GM12873 (cell line): ENCODE measurements around the gene NFASC.

Source experiments
- TF ChIP-seq, protein P1 (sequence below): IDR thresholded peaks from 2 replicates; pipeline ENCODE4 v1.5.1; 2012; ENCODE audit warnings: low read depth, mild to moderate bottlenecking, moderate library complexity, low read length, control low read depth; ENCODE audit not compliant: insufficient read depth; ENCODE audit errors: missing control alignments

Gene NFASC

DNA sequence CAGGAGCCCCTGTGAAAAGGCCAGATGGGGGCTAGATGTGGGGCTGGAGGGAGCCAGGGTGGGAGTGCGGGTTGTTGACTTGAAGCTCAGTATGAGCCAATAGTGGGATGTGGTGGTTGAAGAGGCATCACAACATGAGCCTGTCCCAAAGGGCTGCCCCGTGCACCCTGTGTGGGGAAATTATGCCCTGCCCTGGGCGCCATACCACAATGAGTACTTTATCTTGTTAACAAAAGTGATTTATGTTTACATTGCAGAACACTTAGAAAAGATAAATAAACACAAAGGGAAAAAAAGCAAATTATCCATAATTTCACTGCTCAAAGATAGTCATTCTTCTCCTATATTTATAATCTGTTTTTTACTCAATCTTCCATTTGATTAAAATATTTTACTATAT lies 1.6 kb upstream of the NFASC start:
- TF ChIP-seq, protein P1, sequence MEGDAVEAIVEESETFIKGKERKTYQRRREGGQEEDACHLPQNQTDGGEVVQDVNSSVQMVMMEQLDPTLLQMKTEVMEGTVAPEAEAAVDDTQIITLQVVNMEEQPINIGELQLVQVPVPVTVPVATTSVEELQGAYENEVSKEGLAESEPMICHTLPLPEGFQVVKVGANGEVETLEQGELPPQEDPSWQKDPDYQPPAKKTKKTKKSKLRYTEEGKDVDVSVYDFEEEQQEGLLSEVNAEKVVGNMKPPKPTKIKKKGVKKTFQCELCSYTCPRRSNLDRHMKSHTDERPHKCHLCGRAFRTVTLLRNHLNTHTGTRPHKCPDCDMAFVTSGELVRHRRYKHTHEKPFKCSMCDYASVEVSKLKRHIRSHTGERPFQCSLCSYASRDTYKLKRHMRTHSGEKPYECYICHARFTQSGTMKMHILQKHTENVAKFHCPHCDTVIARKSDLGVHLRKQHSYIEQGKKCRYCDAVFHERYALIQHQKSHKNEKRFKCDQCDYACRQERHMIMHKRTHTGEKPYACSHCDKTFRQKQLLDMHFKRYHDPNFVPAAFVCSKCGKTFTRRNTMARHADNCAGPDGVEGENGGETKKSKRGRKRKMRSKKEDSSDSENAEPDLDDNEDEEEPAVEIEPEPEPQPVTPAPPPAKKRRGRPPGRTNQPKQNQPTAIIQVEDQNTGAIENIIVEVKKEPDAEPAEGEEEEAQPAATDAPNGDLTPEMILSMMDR: no peak

- TF ChIP-seq, protein P1: no peak
These were observed 859 bp downstream of the NFASC start for GRCh38 chr1:204871405-204872037.

DNA sequence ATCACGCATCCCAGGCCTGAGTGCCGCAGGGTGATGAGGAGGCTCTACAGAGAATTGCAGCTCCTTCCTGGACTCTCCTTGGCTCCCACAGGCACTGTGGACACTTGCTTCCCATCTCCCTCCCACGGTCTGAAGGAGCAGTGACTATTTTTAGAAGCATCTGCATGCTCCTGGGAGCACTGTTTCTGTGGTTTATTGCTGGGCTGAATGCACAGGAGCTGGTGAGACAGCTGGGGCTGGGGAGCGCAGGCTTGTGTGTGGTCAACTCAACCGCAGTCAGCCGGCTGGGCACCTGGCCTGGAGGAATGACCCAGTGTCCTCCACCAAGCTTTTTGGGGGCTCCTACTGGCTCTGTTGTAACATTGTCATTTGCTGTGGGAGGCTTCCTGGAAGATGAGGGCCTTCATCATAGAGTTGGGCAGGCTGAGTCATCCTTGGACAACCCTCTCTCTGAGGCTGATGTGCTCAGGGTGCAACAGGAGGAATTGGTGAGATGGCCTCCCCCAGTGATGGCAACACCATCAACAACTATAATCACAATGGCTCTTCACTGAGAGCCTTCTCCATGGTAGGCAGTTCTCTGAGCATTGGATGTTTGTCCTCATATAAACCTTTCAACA lies 1.7 kb downstream of the NFASC start:
- TF ChIP-seq, protein P1: no peak

GRCh38 chr1:204873176-204873575 lies 2.5 kb downstream of the NFASC start:
- TF ChIP-seq, protein P1: no peak

DNA sequence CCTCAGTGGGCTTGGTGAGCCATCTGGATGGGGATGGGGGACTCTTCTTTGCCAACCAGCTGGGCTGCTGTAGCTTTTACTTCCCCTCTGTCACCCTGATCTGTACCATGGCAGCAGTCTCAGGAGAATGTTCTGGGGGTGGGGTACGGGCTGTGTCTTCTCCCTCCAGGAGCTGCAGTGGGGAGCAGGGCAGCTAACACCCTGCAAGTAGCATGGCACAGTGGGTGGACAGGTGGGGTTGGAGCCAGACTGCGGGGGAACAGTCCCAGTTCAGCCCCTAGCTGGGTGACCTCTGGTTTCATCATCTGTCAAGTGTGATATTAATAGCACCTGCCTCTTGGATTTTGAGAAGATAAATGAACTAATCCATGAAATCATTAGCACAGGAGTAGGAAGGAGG lies 3.1 kb downstream of the NFASC start:
- TF ChIP-seq, protein P1: no peak

GRCh38 chr1:204874274-204874673 lies 3.6 kb downstream of the NFASC start:
- TF ChIP-seq, protein P1: no peak

- TF ChIP-seq, protein P1: no peak
These were observed 4.6 kb downstream of the NFASC start for GRCh38 chr1:204875255-204875654.
